MCF 10A (cell line): ENCODE data around the gene COL27A1. TPM values are rescaled to one million over a fixed set of nuclear protein-coding genes. Genes with fewer than 3 reads are reported as not detected.

Source experiments
- BruUV-seq: library from RNA; stranded (reverse); fragments of 400-500 nt; replicated peaks from 2 replicates; lab custom pipeline; 2021; lab: Mats Ljungman, UMichigan
- CTCF ChIA-PET: fragments of 300-600 bp; sonication (Branson Sonifier 250); formaldehyde crosslinking; extraction: SDS; loops from one replicate; lab custom pipeline; 2021; ENCODE audit warnings: antibody characterized with exemption, inconsistent platforms; lab: Yijun Ruan, JAX
- POLR2A ChIA-PET: fragments of 300-600, 350-650 bp; sonication (Branson Sonifier 250); formaldehyde crosslinking; extraction: SDS; loops from one replicate; lab custom pipeline; 2020; ENCODE audit warnings: antibody characterized with exemption, inconsistent platforms; lab: Yijun Ruan, JAX
- DNase-seq: peaks from one replicate; pipeline ENCODE4 v3.0.0-alpha.2; 2018; ENCODE audit not compliant: unreplicated experiment
- H3K27ac Mint-ChIP-seq: one replicate; pipeline ENCODE4 v1.8.0; 2022; ENCODE audit warnings: mild to moderate bottlenecking, low read depth, mixed read lengths; ENCODE audit not compliant: unreplicated experiment
- H3K27me3 Mint-ChIP-seq: one replicate; pipeline ENCODE4 v1.8.0; 2022; ENCODE audit warnings: mixed read lengths; ENCODE audit not compliant: insufficient read depth, unreplicated experiment
- H3K36me3 Mint-ChIP-seq: one replicate; pipeline ENCODE4 v1.8.0; 2022; ENCODE audit warnings: mild to moderate bottlenecking, moderate library complexity, mixed read lengths; ENCODE audit not compliant: insufficient read depth, unreplicated experiment
- H3K4me1 Mint-ChIP-seq: one replicate; pipeline ENCODE4 v1.8.0; 2022; ENCODE audit warnings: mixed read lengths; ENCODE audit not compliant: insufficient read depth, unreplicated experiment
- H3K4me3 Mint-ChIP-seq: one replicate; pipeline ENCODE4 v1.8.0; 2022; ENCODE audit warnings: mild to moderate bottlenecking, moderate library complexity, mixed read lengths; ENCODE audit not compliant: unreplicated experiment
- H3K9me3 Mint-ChIP-seq: one replicate; pipeline ENCODE4 v1.8.0; 2022; ENCODE audit warnings: mixed read lengths; ENCODE audit not compliant: unreplicated experiment
- intact Hi-C: fragments of 100-400 bp; cut with micrococcal nuclease; formaldehyde crosslinking; loops from 2 replicates; pipeline ENCODE4 v1.14.1; 2022
- total RNA-seq: library from RNA; stranded (reverse); gene quantifications from 2 replicates; pipeline ENCODE4 v1.2.3, GENCODE V29; 2022
- TF ChIP-seq, protein P1 (sequence below): fragments of 200-600 bp; IDR thresholded peaks from one replicate; pipeline ENCODE4 v1.8.0; 2022; ENCODE audit warnings: antibody characterized with exemption, mild to moderate bottlenecking; ENCODE audit not compliant: unreplicated experiment

The COL27A1 gene
- total RNA-seq, 1 experiment from 2014 or later: 2.9 TPM

DNA sequence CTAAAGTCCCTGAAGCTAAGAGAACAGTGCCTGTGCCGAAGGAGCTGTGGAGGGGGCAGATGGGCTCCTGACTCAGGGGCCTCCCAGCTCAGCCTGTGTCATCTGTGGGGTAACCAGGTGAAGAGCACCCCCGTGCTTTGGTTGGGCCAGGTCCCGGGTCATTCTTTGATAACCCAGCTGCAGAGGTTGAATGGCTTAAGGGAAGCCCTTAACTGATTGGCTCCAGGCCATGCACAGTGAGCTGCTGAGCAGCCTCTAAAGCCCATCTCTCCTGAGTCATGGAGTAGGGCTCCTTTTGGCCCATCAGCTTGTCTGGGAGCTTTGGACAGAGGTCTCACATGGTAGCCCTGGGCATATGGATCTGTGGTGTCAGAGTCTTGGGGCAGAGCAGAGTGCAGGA, 28.7 kb downstream of the COL27A1 start:
- H3K4me3 Mint-ChIP-seq: no peak overlapping the region
- POLR2A ChIA-PET: interaction anchor here (0.5 kb wide), 1 partner anchor 107 kb away, joined by 3 read pairs; no protein-coding TSS in a partner anchor
- no TSS peak for BruUV-seq
- no peaks in the 10 kb centered on the region for H3K36me3 Mint-ChIP-seq
- intact Hi-C loops: loop anchor here (1.0 kb wide), 1 partner anchor 31 kb away; no protein-coding TSS in a partner anchor
- TF ChIP-seq, protein P1, sequence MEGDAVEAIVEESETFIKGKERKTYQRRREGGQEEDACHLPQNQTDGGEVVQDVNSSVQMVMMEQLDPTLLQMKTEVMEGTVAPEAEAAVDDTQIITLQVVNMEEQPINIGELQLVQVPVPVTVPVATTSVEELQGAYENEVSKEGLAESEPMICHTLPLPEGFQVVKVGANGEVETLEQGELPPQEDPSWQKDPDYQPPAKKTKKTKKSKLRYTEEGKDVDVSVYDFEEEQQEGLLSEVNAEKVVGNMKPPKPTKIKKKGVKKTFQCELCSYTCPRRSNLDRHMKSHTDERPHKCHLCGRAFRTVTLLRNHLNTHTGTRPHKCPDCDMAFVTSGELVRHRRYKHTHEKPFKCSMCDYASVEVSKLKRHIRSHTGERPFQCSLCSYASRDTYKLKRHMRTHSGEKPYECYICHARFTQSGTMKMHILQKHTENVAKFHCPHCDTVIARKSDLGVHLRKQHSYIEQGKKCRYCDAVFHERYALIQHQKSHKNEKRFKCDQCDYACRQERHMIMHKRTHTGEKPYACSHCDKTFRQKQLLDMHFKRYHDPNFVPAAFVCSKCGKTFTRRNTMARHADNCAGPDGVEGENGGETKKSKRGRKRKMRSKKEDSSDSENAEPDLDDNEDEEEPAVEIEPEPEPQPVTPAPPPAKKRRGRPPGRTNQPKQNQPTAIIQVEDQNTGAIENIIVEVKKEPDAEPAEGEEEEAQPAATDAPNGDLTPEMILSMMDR: no peak
- H3K27me3 Mint-ChIP-seq: peaks cover 12% of the 10 kb centered on the region
- CTCF ChIA-PET: interaction anchor here (1.4 kb wide), 1 partner anchor 106 kb away, joined by 5 read pairs; no protein-coding TSS in a partner anchor
- no peak for DNase-seq
- H3K9me3 Mint-ChIP-seq: no peaks in the 10 kb centered on the region
- H3K4me1 Mint-ChIP-seq: no peaks in the 10 kb centered on the region
- no peak overlapping the region for H3K27ac Mint-ChIP-seq

DNA sequence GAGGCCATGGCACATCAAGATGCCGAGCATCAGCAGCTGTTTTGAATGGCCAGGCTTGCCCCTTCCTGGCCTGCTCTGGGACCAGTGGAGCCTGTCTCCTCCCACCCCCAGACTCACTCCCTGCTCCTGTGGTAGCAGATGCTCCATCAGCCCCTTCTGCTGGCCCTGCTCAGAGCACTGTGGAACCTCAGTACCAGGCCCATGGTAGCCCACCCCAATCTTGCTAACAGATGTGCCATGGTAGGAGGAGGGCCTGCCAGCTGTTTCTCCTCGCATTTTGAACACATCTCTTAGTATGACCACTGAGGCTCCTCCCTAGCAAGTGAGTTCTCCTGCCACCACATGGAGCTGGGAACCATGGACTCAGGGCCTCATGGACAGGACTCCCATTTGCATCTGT, 29.5 kb downstream of the COL27A1 start:
- peaks cover 12% of the 10 kb centered on the region for H3K27me3 Mint-ChIP-seq

GRCh38 chr9:114185570-114186490, 30.5 kb downstream of the COL27A1 start:
- intact Hi-C loops: no loop called here
- Mint-ChIP-seq H3K4me3 (no peak overlapping the region), H3K9me3 (no peaks in the 10 kb centered on the region), H3K36me3 (peaks cover 4% of the 10 kb centered on the region), H3K27ac (no peak overlapping the region), H3K4me1 (no peaks in the 10 kb centered on the region), H3K27me3 (peaks cover 12% of the 10 kb centered on the region)
- DNase-seq: no peak
- ChIA-PET CTCF (interaction anchor here (0.6 kb wide), 1 partner anchor 315 kb away, joined by 3 read pairs; no protein-coding TSS in a partner anchor), POLR2A (interaction anchor here (1.0 kb wide), 1 partner anchor 10 kb away, joined by 3 read pairs; no protein-coding TSS in a partner anchor)
- TF ChIP-seq, protein P1: no peak
- no TSS peak for BruUV-seq

More for the DNA sequence above, 29.5 kb downstream of the COL27A1 start:
- no peaks in the 10 kb centered on the region for H3K36me3 Mint-ChIP-seq
- TF ChIP-seq, protein P1: no peak
- no peak overlapping the region for H3K4me3 Mint-ChIP-seq
- intact Hi-C loops: loop anchor here (1.0 kb wide), 1 partner anchor 30 kb away; no protein-coding TSS in a partner anchor
- no peaks in the 10 kb centered on the region for H3K4me1 Mint-ChIP-seq
- H3K27ac Mint-ChIP-seq: no peak overlapping the region
- POLR2A ChIA-PET: no interaction called here
- CTCF ChIA-PET: interaction anchor here (0.6 to 1.4 kb wide), 2 partner anchors 106 to 314 kb away, joined by 3 to 5 read pairs; no protein-coding TSS in a partner anchor
- no peaks in the 10 kb centered on the region for H3K9me3 Mint-ChIP-seq
- BruUV-seq: no TSS peak
- no peak for DNase-seq
